HG03565 (cell line): ENCODE data around the gene FAM81A.

Source experiments
- ATAC-seq: cut with Tn5 transposase; IDR thresholded peaks from one replicate; pipeline ENCODE4 v1.9.1; 2021; ENCODE audit warnings: mild to moderate bottlenecking, moderate library complexity; ENCODE audit not compliant: unreplicated experiment

Gene FAM81A

GRCh38 chr15:59571606-59572005 is 133.6 kb downstream of the FAM81A start:
- ATAC-seq, result no peak
